ENCODE data around the gene DPP6.

Gene DPP6

GRCh38 chr7:154817224-154817896, 765.2 kb downstream of the DPP6 start:
- Histone ChIP-seq H3K4me3 (no peak overlapping the region), H3K9ac (ENCODE audit: insufficient read length) (no peak overlapping the region), H3K27ac (no peak overlapping the region), H3K9me3 (ENCODE audit: low read depth, low read length) (no peaks in the 10 kb centered on the region), H3K36me3 (ENCODE audit: insufficient read depth, low read length) (no peaks in the 10 kb centered on the region)
- no peak for DNase-seq (ENCODE audit: low read depth, low spot score)
- no peak for TF ChIP-seq EZH2 (IDR thresholded peaks at IDR 0.05)
- TF ChIP-seq FOXP2 (optimal IDR thresholded peaks at IDR 0.05; ENCODE audit: control extremely low read depth, extremely low read length, insufficient read depth) = no peak
- no peak for TF ChIP-seq POLR2AphosphoS5 (IDR thresholded peaks at IDR 0.05; ENCODE audit: borderline replicate concordance, low read depth, low read length)

DNA sequence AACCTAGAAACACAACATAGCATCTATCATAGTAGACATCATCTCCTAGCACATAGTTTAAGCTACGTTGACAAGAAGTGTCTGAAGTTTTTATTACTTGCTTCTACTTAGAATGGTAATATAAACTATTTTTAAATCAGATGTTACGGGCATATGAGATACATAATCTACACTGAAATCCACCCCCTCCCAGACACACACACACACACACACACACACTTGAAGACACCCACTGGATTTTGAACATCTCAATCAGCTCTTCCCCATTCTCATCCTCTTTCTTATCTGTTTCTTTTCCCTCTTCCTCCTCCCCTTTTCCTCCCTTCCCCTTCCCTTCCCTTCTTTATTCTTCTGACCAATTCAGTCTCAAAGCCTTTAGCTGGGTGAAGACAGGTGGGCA, 774.8 kb downstream of the DPP6 start:
- Histone ChIP-seq H3K36me3 (ENCODE audit: insufficient read depth, low read length) (no peaks in the 10 kb centered on the region), H3K9me3 (ENCODE audit: low read depth, low read length) (no peaks in the 10 kb centered on the region), H3K27ac (no peak overlapping the region), H3K4me3 (no peak overlapping the region), H3K9ac (ENCODE audit: insufficient read length) (no peak overlapping the region)
- TF ChIP-seq EZH2 (IDR thresholded peaks at IDR 0.05) (no peak), FOXP2 (optimal IDR thresholded peaks at IDR 0.05; ENCODE audit: control extremely low read depth, extremely low read length, insufficient read depth) (no peak), POLR2AphosphoS5 (IDR thresholded peaks at IDR 0.05; ENCODE audit: borderline replicate concordance, low read depth, low read length) (no peak)
- no peak for DNase-seq (ENCODE audit: low read depth, low spot score)

GRCh38 chr7:154832557-154833138, 780.5 kb downstream of the DPP6 start:
- Histone ChIP-seq H3K27ac (no peak overlapping the region), H3K4me3 (no peak overlapping the region), H3K9ac (ENCODE audit: insufficient read length) (no peak overlapping the region), H3K36me3 (ENCODE audit: insufficient read depth, low read length) (no peaks in the 10 kb centered on the region), H3K9me3 (ENCODE audit: low read depth, low read length) (no peaks in the 10 kb centered on the region)
- TF ChIP-seq EZH2 (IDR thresholded peaks at IDR 0.05) (no peak), POLR2AphosphoS5 (IDR thresholded peaks at IDR 0.05; ENCODE audit: borderline replicate concordance, low read depth, low read length) (no peak), FOXP2 (optimal IDR thresholded peaks at IDR 0.05; ENCODE audit: control extremely low read depth, extremely low read length, insufficient read depth) (no peak)
- DNase-seq (ENCODE audit: low read depth, low spot score) = no peak

DNA sequence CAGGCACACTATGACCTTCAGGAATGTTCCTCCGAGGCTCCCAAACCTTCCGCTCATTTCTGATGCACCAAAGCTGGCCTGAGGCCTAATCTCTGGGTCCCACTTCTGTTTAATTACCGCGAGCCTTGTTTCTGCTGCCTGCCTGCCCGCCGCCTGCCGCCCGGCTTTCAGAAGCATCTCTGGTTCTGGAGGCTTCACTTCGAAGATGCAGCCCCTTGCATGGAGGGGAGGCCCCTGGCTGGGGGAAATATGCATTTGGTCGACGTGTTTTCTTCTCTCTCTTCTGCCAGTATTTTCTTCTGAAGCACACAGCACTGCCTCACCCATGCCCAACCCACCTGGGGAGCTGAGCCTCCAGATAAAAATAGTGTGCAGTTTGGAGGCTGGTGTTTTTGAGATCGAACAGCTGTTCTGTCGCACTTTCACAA, 783.8 kb downstream of the DPP6 start:
- H3K27ac ChIP-seq = no peak overlapping the region
- no peaks in the 10 kb centered on the region for H3K9me3 ChIP-seq (ENCODE audit: low read depth, low read length)
- H3K36me3 ChIP-seq (ENCODE audit: insufficient read depth, low read length) = no peaks in the 10 kb centered on the region
- H3K4me3 ChIP-seq = no peak overlapping the region
- H3K9ac ChIP-seq (ENCODE audit: insufficient read length) = no peak overlapping the region
- TF ChIP-seq POLR2AphosphoS5 (IDR thresholded peaks at IDR 0.05; ENCODE audit: borderline replicate concordance, low read depth, low read length) (no peak), FOXP2 (optimal IDR thresholded peaks at IDR 0.05; ENCODE audit: control extremely low read depth, extremely low read length, insufficient read depth) (no peak), EZH2 (IDR thresholded peaks at IDR 0.05) (no peak)
- DNase-seq (ENCODE audit: low read depth, low spot score) = no peak

GRCh38 chr7:154837087-154837486, 784.9 kb downstream of the DPP6 start:
- no peak overlapping the region for H3K4me3 ChIP-seq
- no peak overlapping the region for H3K27ac ChIP-seq
- TF ChIP-seq POLR2AphosphoS5 (IDR thresholded peaks at IDR 0.05; ENCODE audit: borderline replicate concordance, low read depth, low read length) (no peak), FOXP2 (optimal IDR thresholded peaks at IDR 0.05; ENCODE audit: control extremely low read depth, extremely low read length, insufficient read depth) (no peak)
- no peaks in the 10 kb centered on the region for H3K36me3 ChIP-seq (ENCODE audit: insufficient read depth, low read length)
- no peak overlapping the region for H3K9ac ChIP-seq (ENCODE audit: insufficient read length)
- no peaks in the 10 kb centered on the region for H3K9me3 ChIP-seq (ENCODE audit: low read depth, low read length)
- DNase-seq (ENCODE audit: low read depth, low spot score) = no peak

GRCh38 chr7:154837622-154838021, 785.4 kb downstream of the DPP6 start:
- H3K36me3 ChIP-seq (ENCODE audit: insufficient read depth, low read length) = no peaks in the 10 kb centered on the region
- H3K27ac ChIP-seq = no peak overlapping the region
- DNase-seq (ENCODE audit: low read depth, low spot score) = no peak
- H3K9me3 ChIP-seq (ENCODE audit: low read depth, low read length) = no peaks in the 10 kb centered on the region
- H3K9ac ChIP-seq (ENCODE audit: insufficient read length) = no peak overlapping the region
- TF ChIP-seq FOXP2 (optimal IDR thresholded peaks at IDR 0.05; ENCODE audit: control extremely low read depth, extremely low read length, insufficient read depth) (no peak), EZH2 (IDR thresholded peaks at IDR 0.05) (no peak), POLR2AphosphoS5 (IDR thresholded peaks at IDR 0.05; ENCODE audit: borderline replicate concordance, low read depth, low read length) (no peak)
- H3K4me3 ChIP-seq = no peak overlapping the region

DNA sequence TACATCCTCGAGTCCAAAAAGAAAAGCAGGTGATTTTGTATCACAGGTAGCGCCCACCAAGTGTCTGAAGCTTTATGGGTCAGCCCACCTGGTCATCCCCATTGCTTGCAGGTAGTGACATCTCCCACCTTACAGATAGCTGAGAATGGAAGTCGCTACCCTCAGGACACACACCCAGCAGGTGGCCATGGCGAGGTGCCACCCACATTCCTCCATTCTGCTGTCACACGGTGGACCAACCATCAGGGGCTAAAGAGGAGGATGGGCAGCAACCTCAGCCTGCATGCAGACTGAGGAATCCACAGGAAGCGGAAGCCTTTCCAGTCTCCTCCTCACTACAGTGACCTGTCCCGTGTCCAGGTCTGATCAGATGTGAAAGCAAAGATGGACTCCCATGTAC, 787.9 kb downstream of the DPP6 start:
- Histone ChIP-seq H3K9ac (ENCODE audit: insufficient read length) (no peak overlapping the region), H3K27ac (no peak overlapping the region), H3K4me3 (no peak overlapping the region), H3K36me3 (ENCODE audit: insufficient read depth, low read length) (no peaks in the 10 kb centered on the region), H3K9me3 (ENCODE audit: low read depth, low read length) (no peaks in the 10 kb centered on the region)
- DNase-seq (ENCODE audit: low read depth, low spot score) = no peak
- TF ChIP-seq FOXP2 (optimal IDR thresholded peaks at IDR 0.05; ENCODE audit: control extremely low read depth, extremely low read length, insufficient read depth) = no peak
- no peak for TF ChIP-seq POLR2AphosphoS5 (IDR thresholded peaks at IDR 0.05; ENCODE audit: borderline replicate concordance, low read depth, low read length)

GRCh38 chr7:154841731-154842331, 789.6 kb downstream of the DPP6 start:
- Histone ChIP-seq H3K4me3 (no peak overlapping the region), H3K9ac (ENCODE audit: insufficient read length) (no peak overlapping the region), H3K9me3 (ENCODE audit: low read depth, low read length) (no peaks in the 10 kb centered on the region), H3K36me3 (ENCODE audit: insufficient read depth, low read length) (no peaks in the 10 kb centered on the region), H3K27ac (no peak overlapping the region)
- no peak for DNase-seq (ENCODE audit: low read depth, low spot score)
- TF ChIP-seq POLR2AphosphoS5 (IDR thresholded peaks at IDR 0.05; ENCODE audit: borderline replicate concordance, low read depth, low read length) = no peak
